HG03521 (cell line): ENCODE measurements around the gene CSNK2B.

Experiments used
- ATAC-seq: cut with Tn5 transposase; IDR thresholded peaks from one replicate; pipeline ENCODE4 v1.9.1; 2021; ENCODE audit warnings: mild to moderate bottlenecking, moderate library complexity; ENCODE audit not compliant: unreplicated experiment

CSNK2B gene

DNA sequence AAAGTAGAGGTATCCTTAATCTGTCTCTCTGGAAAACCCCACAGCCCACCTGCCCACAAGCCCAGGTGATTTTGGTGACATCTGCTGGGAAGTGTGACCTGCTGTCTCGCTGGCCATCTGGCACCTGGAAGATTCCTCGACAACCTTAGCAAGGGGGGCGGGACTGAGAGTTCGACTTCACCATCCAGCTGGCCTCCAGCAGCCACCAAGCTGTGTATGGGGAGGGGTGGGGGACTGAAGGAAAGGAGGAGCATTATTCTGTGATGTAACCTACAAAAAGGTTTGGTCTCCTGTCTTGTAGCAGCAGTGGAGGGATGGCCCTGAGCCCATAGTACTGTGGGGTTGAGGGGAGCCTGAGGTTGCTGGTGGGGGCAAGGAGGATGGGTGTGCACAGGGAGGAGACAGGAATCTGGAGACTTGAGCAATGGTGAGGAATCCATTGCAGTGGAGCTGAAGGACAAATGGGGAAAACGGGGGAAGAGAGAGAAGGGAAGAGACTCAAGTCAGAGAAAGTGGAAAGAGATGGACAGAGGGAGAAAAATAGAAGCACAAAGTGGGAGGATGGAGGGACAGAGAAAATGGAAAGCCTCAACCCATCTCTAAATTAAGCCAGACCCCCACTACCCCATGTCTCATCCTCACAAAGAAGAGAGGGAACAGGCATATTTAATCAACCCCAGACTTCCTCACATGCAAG is 44.8 kb downstream of the CSNK2B start:
- no peak for ATAC-seq

DNA sequence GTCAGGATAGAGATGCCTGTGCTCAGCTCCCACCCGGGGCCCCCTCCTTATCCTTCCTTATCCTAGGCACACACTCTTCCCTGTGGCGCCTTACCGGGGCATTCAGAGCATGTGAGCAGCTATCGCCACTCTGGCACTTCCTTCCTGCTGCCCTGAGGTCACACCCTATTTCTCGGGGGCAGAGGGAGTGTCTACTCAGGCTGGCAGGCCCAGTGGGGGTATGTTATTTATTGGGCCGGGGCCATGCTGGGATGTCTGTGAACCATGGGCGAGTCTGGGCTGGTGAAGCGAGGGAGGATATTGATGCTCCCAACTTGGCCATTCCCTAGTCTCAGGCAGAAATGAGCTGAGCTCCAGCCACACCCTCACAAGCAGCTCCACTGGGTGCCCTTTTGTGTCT is 45.4 kb downstream of the CSNK2B start:
- no peak for ATAC-seq

DNA sequence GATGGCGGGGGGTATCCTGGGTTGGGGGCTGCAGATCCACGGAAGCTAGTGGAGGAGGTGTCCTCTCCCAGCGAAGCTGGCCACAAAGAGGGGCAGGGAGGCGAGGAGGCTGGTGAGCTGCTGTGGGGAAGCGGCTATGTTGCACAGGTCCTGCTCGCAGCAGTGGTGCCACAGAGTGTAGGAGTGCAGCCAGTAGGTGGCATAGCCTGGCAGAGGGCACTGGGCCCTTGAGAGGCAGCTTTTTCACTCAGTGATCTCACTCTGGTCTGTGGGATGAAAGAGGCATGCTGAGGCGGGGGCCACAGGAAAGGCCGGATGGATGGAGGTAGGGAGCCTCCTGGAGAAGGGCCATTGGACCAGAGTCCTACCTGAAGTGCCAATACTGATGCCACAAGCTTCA is 46.4 kb downstream of the CSNK2B start:
- ATAC-seq, result no peak

DNA sequence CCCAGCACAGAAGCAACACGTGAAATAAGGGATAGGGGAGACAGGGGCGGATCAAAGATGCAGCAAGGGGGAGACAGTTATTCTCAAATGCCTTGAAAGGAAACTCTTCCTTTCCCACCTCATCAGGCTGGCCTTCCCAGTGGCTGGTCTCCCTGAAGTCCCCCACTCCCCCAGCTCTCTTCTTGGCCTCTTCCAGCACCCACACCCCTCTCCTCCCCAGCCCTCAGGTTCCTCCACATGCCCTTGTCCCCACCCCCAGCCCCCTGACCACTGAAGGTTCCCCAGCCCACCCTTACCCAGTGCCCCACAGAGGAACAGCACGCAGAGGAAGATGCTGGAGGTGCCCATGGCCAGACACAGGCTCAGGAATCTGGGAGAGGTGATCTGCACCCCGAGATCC is 47.6 kb downstream of the CSNK2B start:
- ATAC-seq, result no peak

DNA sequence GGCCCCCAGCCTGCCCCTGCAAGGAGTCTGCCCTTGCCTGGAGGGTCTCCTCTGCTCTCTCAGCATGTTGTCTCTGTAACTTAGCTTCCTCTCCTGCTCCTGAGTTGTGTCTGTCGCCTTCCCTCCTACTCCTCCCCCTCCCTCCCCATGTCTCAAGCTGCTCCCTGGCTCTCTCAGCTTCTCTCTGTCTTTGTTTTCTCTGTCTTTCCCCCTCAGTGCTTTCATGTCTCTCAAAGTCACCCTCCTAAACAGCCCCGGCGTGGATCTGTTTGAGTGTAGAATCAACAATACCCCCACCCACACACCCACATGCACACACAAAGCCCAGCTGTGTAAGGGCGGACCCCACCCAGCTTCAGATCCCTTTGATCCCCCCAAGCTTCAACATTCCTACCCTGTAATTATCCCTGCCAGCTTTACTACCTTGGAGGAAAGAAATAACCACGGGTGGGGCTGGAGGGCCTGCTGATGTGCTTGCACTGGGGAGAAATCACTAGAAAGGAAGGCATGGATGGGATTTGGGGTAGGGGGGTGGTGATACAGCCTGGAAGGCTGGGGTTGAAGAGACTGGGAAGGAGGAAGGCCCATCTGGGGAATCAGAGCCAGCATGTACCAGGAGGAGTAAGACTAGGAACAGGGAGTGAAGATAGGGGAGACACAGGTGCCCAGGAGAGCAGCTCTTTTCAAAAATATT is 48.3 kb downstream of the CSNK2B start:
- no peak for ATAC-seq

DNA sequence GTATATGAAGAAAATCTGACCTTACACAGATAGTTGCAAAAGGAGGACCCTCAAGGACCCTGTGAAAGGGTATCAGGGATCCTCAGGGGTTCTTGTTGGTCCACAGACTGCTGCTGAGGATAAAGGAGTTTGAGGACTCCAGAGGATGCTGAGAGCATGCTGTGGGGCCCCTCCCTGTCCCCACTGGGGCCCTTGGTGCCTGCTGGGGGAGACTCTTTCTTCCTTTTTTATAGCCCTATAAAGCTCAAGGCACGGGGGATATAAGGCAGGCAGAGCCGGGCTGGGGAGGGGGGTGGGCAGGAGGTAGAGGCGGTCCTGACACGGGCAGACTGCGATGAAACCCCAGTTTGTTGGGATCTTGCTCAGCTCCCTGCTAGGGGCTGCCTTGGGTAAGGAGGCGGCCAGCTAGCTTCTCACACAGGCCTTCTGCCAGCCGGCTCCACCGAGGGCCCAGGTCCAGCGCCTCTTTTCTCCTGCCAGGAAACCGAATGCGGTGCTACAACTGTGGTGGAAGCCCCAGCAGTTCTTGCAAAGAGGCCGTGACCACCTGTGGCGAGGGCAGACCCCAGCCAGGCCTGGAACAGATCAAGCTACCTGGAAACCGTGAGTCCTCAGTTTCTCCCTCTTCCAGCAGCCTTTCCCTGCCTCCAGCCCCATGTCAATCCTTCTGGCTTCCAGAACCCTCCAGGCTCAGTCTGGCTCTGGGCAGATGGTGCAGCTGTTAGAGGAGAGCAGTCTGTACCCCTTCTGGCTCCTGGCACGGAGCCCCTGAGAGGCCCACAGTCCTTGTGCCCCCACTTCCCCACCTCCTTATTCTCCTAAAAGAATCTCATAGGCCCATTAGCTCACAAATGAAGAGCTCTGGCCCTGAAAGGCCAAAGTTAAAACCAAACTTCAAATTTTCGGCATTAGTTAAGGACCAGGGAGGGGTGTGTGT is 49.4 kb downstream of the CSNK2B start, which contains the start of gene LY6G6D:
Gene LY6G6D, plus strand, starts transcription at position 327 of the 937 bp plus-strand sequence. Its CDS starts 8 bp downstream, at position 335.
- no peak for ATAC-seq

DNA sequence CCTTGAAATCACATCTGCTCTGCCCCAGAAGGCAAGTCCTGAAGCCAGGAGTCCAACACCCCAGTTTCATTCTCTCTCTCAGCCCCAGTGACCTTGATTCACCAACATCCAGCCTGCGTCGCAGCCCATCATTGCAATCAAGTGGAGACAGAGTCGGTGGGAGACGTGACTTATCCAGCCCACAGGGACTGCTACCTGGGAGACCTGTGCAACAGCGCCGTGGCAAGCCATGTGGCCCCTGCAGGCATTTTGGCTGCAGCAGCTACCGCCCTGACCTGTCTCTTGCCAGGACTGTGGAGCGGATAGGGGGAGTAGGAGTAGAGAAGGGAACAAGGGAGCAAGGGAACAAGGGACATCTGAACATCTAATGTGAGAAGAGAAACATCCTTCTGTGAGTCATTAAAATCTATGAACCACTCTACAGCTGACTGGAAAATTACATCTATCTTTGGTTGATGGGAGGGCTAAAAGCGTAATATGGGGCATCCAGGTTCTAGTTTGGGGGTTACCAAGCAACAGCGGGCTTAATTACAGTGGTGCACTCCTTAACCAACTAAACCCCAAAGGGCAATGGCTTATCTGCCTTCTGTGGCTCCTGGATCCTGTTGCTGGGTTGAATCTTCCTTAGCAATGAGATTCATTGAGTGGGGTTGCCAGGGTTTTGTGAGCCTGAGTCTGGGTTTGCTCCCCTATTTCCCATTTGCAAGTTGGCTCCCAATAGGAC is 51.8 kb downstream of the CSNK2B start:
- no peak for ATAC-seq

DNA sequence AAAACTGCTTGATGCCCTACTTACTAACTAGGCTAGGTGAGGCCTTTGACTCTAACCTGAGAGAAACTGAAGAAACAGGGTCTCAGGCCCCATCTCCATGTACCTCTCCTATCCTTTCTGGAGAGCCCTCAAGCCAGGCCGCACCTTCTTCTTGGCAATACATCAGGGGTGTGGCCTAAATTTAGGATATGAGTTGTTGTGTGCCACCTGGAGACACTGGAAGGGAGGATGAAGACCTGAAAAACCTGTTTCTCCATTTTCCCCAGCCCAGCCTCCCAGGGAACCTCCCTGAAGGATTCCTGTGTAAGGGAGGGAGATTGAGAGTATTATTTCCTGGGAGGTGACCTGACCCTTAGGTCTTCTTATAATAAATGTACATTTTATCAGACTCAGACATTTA is 52.4 kb downstream of the CSNK2B start:
- no peak for ATAC-seq

DNA sequence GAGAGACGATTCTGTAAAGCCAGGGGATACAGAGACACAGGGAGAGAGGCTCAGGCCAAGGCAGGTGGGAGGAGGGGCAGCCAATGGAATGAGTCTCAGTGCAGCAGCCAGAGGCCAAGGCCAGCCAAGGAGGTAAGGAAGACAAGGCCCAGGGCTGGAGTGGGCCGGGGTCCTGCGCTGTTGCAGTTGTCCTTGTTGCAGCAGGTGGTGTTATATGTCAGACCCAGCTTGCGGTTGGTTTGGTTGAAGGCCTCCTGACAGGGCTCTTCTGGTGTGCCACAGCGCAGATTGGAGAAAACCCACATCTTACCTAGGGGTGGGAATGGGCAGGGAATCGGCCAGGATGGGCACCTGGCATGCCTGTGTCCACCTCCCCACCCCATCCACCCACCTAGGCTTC is 53.1 kb downstream of the CSNK2B start:
- no peak for ATAC-seq
